ENCODE results near the gene TFDP2. TPM values are rescaled to one million over a fixed set of nuclear protein-coding genes. Genes with fewer than 3 reads are reported as not detected.

Gene TFDP2
- total and polyA plus RNA-seq, 9 of the 15 experiments (the other 6 are each of a cell fraction or from before 2014, with no cell fraction given) = 95.6 to 179 (median 126) TPM

GRCh38 chr3:142046320-142047020, 102.9 kb downstream of the TFDP2 start (continued):
- TF ChIP-seq LCOR (CRISPR knock-in tag; IDR thresholded peaks at IDR 0.05) = peak; percentile 75; the same call in 1 of the 2 replicates
- TF ChIP-seq FOXP1 (CRISPR knock-in tag; IDR thresholded peaks at IDR 0.05) = no peak
- peak; percentile 91 for TF ChIP-seq LEF1 (IDR thresholded peaks at IDR 0.05)
- no peak for TF ChIP-seq NR2C1 (IDR thresholded peaks at IDR 0.05)
- peak; percentile 42; the same call in 1 of the 2 replicates for TF ChIP-seq NR2C1 (tag; IDR thresholded peaks at IDR 0.05)
- TF ChIP-seq TEAD2 (tag; IDR thresholded peaks at IDR 0.05) = no peak
- 0 out of 2 replicates have a peak, but pooled peaks have one; percentile 8 for TF ChIP-seq HMG20A (CRISPR knock-in tag; conservative IDR thresholded peaks at IDR 0.05)
- TF ChIP-seq PTTG1 (tag; IDR thresholded peaks at IDR 0.05; ENCODE audit: low read depth) = no peak
- no peak for TF ChIP-seq ZNF507 (tag; conservative IDR thresholded peaks at IDR 0.05)
- TF ChIP-seq PTRF (tag; IDR thresholded peaks at IDR 0.05) = no peak
- TF ChIP-seq BACH1 (tag; IDR thresholded peaks at IDR 0.05) = peak; percentile 28; the same call in 1 of the 2 replicates
- TF ChIP-seq RBM17 (IDR thresholded peaks at IDR 0.05; ENCODE audit: borderline replicate concordance, low read depth, low read length) = no peak
- no peak for TF ChIP-seq NCOA4 (IDR thresholded peaks at IDR 0.05; ENCODE audit: partially characterized antibody)
- TF ChIP-seq PRMT5 (CRISPR knock-in tag; IDR thresholded peaks at IDR 0.05) = no peak
- TF ChIP-seq ZBTB12 (CRISPR knock-in tag; IDR thresholded peaks at IDR 0.05) = peak; percentile 10
- TF ChIP-seq ZNF41 (CRISPR knock-in tag; conservative IDR thresholded peaks at IDR 0.05) = no peak
- TF ChIP-seq HMGN3 (IDR thresholded peaks at IDR 0.05; ENCODE audit: borderline replicate concordance, extremely low read depth, insufficient read length, low read depth, low read length) = peak; percentile 97
- peak; percentile 83 for TF ChIP-seq MYNN (IDR thresholded peaks at IDR 0.05)
- no peak for TF ChIP-seq MYNN (CRISPR knock-in tag; IDR thresholded peaks at IDR 0.05)
- 0 out of 2 replicates have a peak, but pooled peaks have one; percentile 43 for TF ChIP-seq ELF1 (tag; IDR thresholded peaks at IDR 0.05)
- TF ChIP-seq ZNF24 (IDR thresholded peaks at IDR 0.05) = 0 out of 2 replicates have a peak, but pooled peaks have one; percentile 6
- TF ChIP-seq SPI1 (IDR thresholded peaks at IDR 0.05; ENCODE audit: borderline replicate concordance, low read depth, low read length) = peak; percentile 92
- TF ChIP-seq HDAC8 (tag; IDR thresholded peaks at IDR 0.05) = no peak
- TF ChIP-seq IRF1 (CRISPR knock-in tag; IDR thresholded peaks at IDR 0.05; ENCODE audit: borderline replicate concordance) = no peak
- TF ChIP-seq VEZF1 (CRISPR knock-in tag; IDR thresholded peaks at IDR 0.05) = peak; percentile 79
- TF ChIP-seq THRAP3 (IDR thresholded peaks at IDR 0.05; ENCODE audit: borderline replicate concordance) = no peak
- TF ChIP-seq ZSCAN29 (IDR thresholded peaks at IDR 0.05) = no peak

Data from K562 (cell line).